CD14-positive monocyte (primary cell): Measurements from ENCODE around the gene NINL. TPM values are rescaled to one million over a fixed set of nuclear protein-coding genes. Genes with fewer than 3 reads are reported as not detected.

Experiments
- DNase-seq, 3 donors: peaks; one replicate each; pipeline ENCODE4 v3.0.0-alpha.2; 2011 to 2022
- H2AFZ ChIP-seq: 2 replicates; pipeline ENCODE4 v1.6.0; 2012; ENCODE audit warnings: mild to moderate bottlenecking, low read depth, low read length, inconsistent platforms; ENCODE audit not compliant: insufficient read depth, poor library complexity, severe bottlenecking
- H3K27ac ChIP-seq, 2 donors: 1 replicate in 1 of 2; 2 replicates in 1 of 2; pipeline ENCODE4 v1.5.1; 2012 to 2013; ENCODE audit warnings: low read length in 2 of 2, control low read depth in 1 of 2, inconsistent platforms in 1 of 2, low read depth in 1 of 2, mild to moderate bottlenecking in 1 of 2
- H3K27me3 ChIP-seq, 2 donors: one replicate each; pipeline versions ENCODE4 v1.6.0 to v1.6.1; 2011 to 2013; ENCODE audit warnings: low read length in 2 of 2; ENCODE audit not compliant: control insufficient read depth in 2 of 2, insufficient read depth in 2 of 2
- H3K36me3 ChIP-seq, 2 donors: replicated peaks in 1 of 2; 1 replicate in 1 of 2; 2 replicates in 1 of 2; pipeline versions ENCODE4 v1.5.1 to v1.6.1; 2012 to 2013; ENCODE audit warnings: low read length in 2 of 2, control low read depth in 1 of 2, inconsistent platforms in 1 of 2, mild to moderate bottlenecking in 1 of 2; ENCODE audit not compliant: insufficient read depth in 2 of 2, control insufficient read depth in 1 of 2
- H3K4me1 ChIP-seq, 2 donors: 1 replicate in 1 of 2; 2 replicates in 1 of 2; pipeline versions ENCODE4 v1.5.1 to v1.6.1; 2012 to 2013; ENCODE audit warnings: low read length in 2 of 2, control low read depth in 1 of 2, inconsistent platforms in 1 of 2, mild to moderate bottlenecking in 1 of 2, moderate library complexity in 1 of 2; ENCODE audit not compliant: insufficient read depth in 2 of 2, control insufficient read depth in 1 of 2
- H3K4me2 ChIP-seq: replicated peaks from 2 replicates; pipeline ENCODE3; 2012; ENCODE audit warnings: low read length, moderate library complexity, mild to moderate bottlenecking; ENCODE audit not compliant: poor library complexity, severe bottlenecking; ENCODE audit errors: extremely low read depth
- H3K4me3 ChIP-seq, 3 experiments: fragments of 200-600 bp in 1 of 3; sonication (generic) in 1 of 3; replicated peaks in 1 of 3; 1 replicate in 2 of 3; 2 replicates in 1 of 3; pipeline ENCODE4 v1.5.1; 2011 to 2013; ENCODE audit warnings: low read length in 3 of 3, mild to moderate bottlenecking in 3 of 3, control low read depth in 2 of 3, low read depth in 2 of 3, inconsistent platforms in 1 of 3, moderate library complexity in 1 of 3
- H3K79me2 ChIP-seq: 2 replicates; pipeline ENCODE4 v1.6.0; 2012; ENCODE audit warnings: mild to moderate bottlenecking, control low read depth, inconsistent platforms, low read length, moderate library complexity; ENCODE audit not compliant: insufficient read depth
- H3K9ac ChIP-seq: 2 replicates; pipeline ENCODE4 v1.6.0; 2017; ENCODE audit warnings: low read length, mild to moderate bottlenecking; ENCODE audit not compliant: insufficient read depth, poor library complexity, severe bottlenecking
- H3K9me3 ChIP-seq, 2 donors: replicated peaks in 1 of 2; 1 replicate in 1 of 2; 2 replicates in 1 of 2; pipeline versions ENCODE4 v1.5.1 to v1.6.1; 2012 to 2013; ENCODE audit warnings: low read length in 2 of 2, control low read depth in 1 of 2; ENCODE audit not compliant: control insufficient read depth in 1 of 2, insufficient read depth in 1 of 2
- H4K20me1 ChIP-seq: 2 replicates; pipeline ENCODE4 v1.6.0; 2012; ENCODE audit warnings: mild to moderate bottlenecking, low read length, control low read depth, moderate library complexity; ENCODE audit not compliant: insufficient read depth
- H3K27ac Mint-ChIP-seq, 7 donors: one replicate each; pipeline ENCODE4 v1.8.0; 2020; ENCODE audit warnings: mild to moderate bottlenecking in 7 of 7, mixed read lengths in 7 of 7, moderate library complexity in 6 of 7, inconsistent platforms in 2 of 7
- H3K27me3 Mint-ChIP-seq, 3 donors: one replicate each; pipeline ENCODE4 v1.8.0; 2021 to 2022; ENCODE audit warnings: low read depth in 3 of 3, mild to moderate bottlenecking in 3 of 3, mixed read lengths in 3 of 3, moderate library complexity in 3 of 3, inconsistent platforms in 1 of 3
- H3K36me3 Mint-ChIP-seq, 2 donors: one replicate each; pipeline ENCODE4 v1.8.0; 2020; ENCODE audit warnings: mixed read lengths in 2 of 2, inconsistent platforms in 1 of 2, mild to moderate bottlenecking in 1 of 2
- H3K4me1 Mint-ChIP-seq: one replicate; pipeline ENCODE4 v1.8.0; 2020; ENCODE audit warnings: mild to moderate bottlenecking, mixed read lengths
- H3K4me3 Mint-ChIP-seq, 2 donors: one replicate each; pipeline ENCODE4 v1.8.0; 2020; ENCODE audit warnings: mild to moderate bottlenecking in 2 of 2, mixed read lengths in 2 of 2, moderate library complexity in 1 of 2
- H3K9me3 Mint-ChIP-seq, 7 donors: one replicate each; pipeline ENCODE4 v1.8.0; 2020 to 2022; ENCODE audit warnings: mixed read lengths in 7 of 7, mild to moderate bottlenecking in 6 of 7, moderate library complexity in 6 of 7, inconsistent platforms in 2 of 7
- CTCF ChIP-seq: fragments of 200-600 bp; IDR thresholded peaks from one replicate; pipeline ENCODE4 v1.8.0; 2022; ENCODE audit warnings: antibody characterized with exemption, mild to moderate bottlenecking
- WGBS: methylation state at CpG from one replicate; pipeline ENCODE4 v1.1.5; 2013; ENCODE audit warnings: missing lambda C conversion rate; ENCODE audit not compliant: insufficient coverage; 5-methylcytosine and 5-hydroxymethylcytosine counted together
- intact Hi-C, 2 donors: fragments of 100-400 bp; cut with micrococcal nuclease; formaldehyde crosslinking; loops; one replicate each; pipeline versions ENCODE4 v1.15.0 to v1.15.1; 2023
- polyA plus RNA-seq, 3 donors: library from polyadenylated mRNA; depleted of rRNA in 1 of 3; unstranded in 2 of 3; stranded (reverse) in 1 of 3; fragments of 300-500 nt in 2 of 3; fragments of >200 nt in 1 of 3; fragmentation: Illumina TruSeq in 2 of 3; gene quantifications; 1 replicate in 2 of 3; 2 replicates in 1 of 3; pipeline ENCODE4 v1.2.3, GENCODE V29; 2012 to 2021

The NINL gene
- polyA plus RNA-seq, 3 donors: 0.08 to 0.15 TPM; not detected in 1

GRCh38 chr20:25509084-25509483 is 76.2 kb downstream of the NINL start:
- Histone ChIP-seq H2AFZ (no peak overlapping the region), H3K9ac (no peak overlapping the region), H3K9me3 (peaks cover 22 to 44% of the 10 kb centered on the region in 2 donors), H3K4me3 (no peak overlapping the region), H3K4me1 (no peaks in the 10 kb centered on the region), H3K27ac (no peak overlapping the region), H3K79me2 (no peaks in the 10 kb centered on the region), H3K27me3 (no peaks in the 10 kb centered on the region), H3K36me3 (no peaks in the 10 kb centered on the region), H3K4me2 (no peak overlapping the region), H4K20me1 (no peaks in the 10 kb centered on the region)
- Mint-ChIP-seq H3K27ac (no peak overlapping the region), H3K4me3 (no peak overlapping the region), H3K36me3 (no peaks in the 10 kb centered on the region), H3K4me1 (no peaks in the 10 kb centered on the region), H3K9me3 (peaks cover 15 to 33% (median 29%) of the 10 kb centered on the region in 7 donors), H3K27me3 (peaks cover 0 to 6% (median 4%) of the 10 kb centered on the region in 3 donors)
- no peak for TF ChIP-seq CTCF
- WGBS: 98% methylated on average over 5 of the region's 5 CpGs
- no peak for DNase-seq
- intact Hi-C loops: no loop called here

GRCh38 chr20:25508083-25508770 is 77.1 kb downstream of the NINL start:
- peaks cover 0 to 6% (median 4%) of the 10 kb centered on the region in 3 donors for H3K27me3 Mint-ChIP-seq
- peaks cover 9 to 24% (median 22%) of the 10 kb centered on the region in 7 donors for H3K9me3 Mint-ChIP-seq
- no peak overlapping the region for H2AFZ ChIP-seq
- H3K27ac Mint-ChIP-seq: no peak overlapping the region
- no peaks in the 10 kb centered on the region for H4K20me1 ChIP-seq
- H3K9ac ChIP-seq: no peak overlapping the region
- H3K27ac ChIP-seq: no peak overlapping the region
- no peak overlapping the region for H3K4me3 Mint-ChIP-seq
- no peak overlapping the region for H3K4me2 ChIP-seq
- H3K4me3 ChIP-seq: no peak overlapping the region
- no peaks in the 10 kb centered on the region for H3K36me3 ChIP-seq
- no peaks in the 10 kb centered on the region for H3K27me3 ChIP-seq
- H3K4me1 ChIP-seq: no peaks in the 10 kb centered on the region
- no peak for DNase-seq
- peaks cover 14 to 36% of the 10 kb centered on the region in 2 donors for H3K9me3 ChIP-seq
- intact Hi-C loops: no loop called here
- no peaks in the 10 kb centered on the region for H3K36me3 Mint-ChIP-seq
- H3K4me1 Mint-ChIP-seq: no peaks in the 10 kb centered on the region
- H3K79me2 ChIP-seq: no peaks in the 10 kb centered on the region
- no peak for TF ChIP-seq CTCF
- WGBS: 91% methylated on average over 9 of the region's 10 CpGs
